Measurements from ENCODE around the gene RNF223. TPM values are rescaled to one million over a fixed set of nuclear protein-coding genes. Genes with fewer than 3 reads are reported as not detected.

Gene RNF223
- total RNA-seq, 1 donor from 2014 or later, result 0.62 TPM

- DNase-seq, result peak; percentile 66
Measured at GRCh38 chr1:1026599-1027413, 47.3 kb downstream of the RNF223 start.

- DNase-seq, result no peak
Measured at GRCh38 chr1:1025730-1026129, 48.4 kb downstream of the RNF223 start.

GRCh38 chr1:1024771-1025699 lies 49.1 kb downstream of the RNF223 start:
- peak; percentile 51 for DNase-seq

- DNase-seq, result no peak
Measured at GRCh38 chr1:1024149-1024770, 49.8 kb downstream of the RNF223 start.

GRCh38 chr1:1023700-1024099 lies 50.4 kb downstream of the RNF223 start:
- DNase-seq, result no peak

- no peak for DNase-seq
Measured at GRCh38 chr1:1022302-1023009, 51.6 kb downstream of the RNF223 start.

- DNase-seq, result no peak
Measured at GRCh38 chr1:1021920-1022259, 52.2 kb downstream of the RNF223 start.

- DNase-seq, result peak; percentile 88
Measured at GRCh38 chr1:1021010-1021919, 52.8 kb downstream of the RNF223 start.

Other genes starting within 250 kb of the RNF223 start
- 6.1 TPM for gene SAMD11, start 150.4 kb downstream of the RNF223 start, total RNA-seq
- gene NOC2L, start 115.0 kb downstream of the RNF223 start, total RNA-seq, result 56.0 TPM
- 7.5 TPM for gene KLHL17, start 113.7 kb downstream of the RNF223 start, total RNA-seq
- gene PLEKHN1, start 107.8 kb downstream of the RNF223 start, total RNA-seq, result 6.3 TPM
- gene PERM1, start 92.2 kb downstream of the RNF223 start, total RNA-seq, result 38.4 TPM
- gene HES4, start 74.2 kb downstream of the RNF223 start, total RNA-seq, result 21.2 TPM
- 8.0 TPM for gene ISG15, start 60.8 kb downstream of the RNF223 start, total RNA-seq
- 57.2 TPM for gene AGRN, start 54.2 kb downstream of the RNF223 start, total RNA-seq
- 3.8 TPM for gene C1orf159, start 41.8 kb upstream of the RNF223 start, total RNA-seq
- gene TTLL10, start 99.6 kb upstream of the RNF223 start, total RNA-seq, result 0.41 TPM
- 3.0 TPM for gene TNFRSF18, start 132.3 kb upstream of the RNF223 start, total RNA-seq
- gene TNFRSF4, start 139.8 kb upstream of the RNF223 start, total RNA-seq, result 2.9 TPM
- gene SDF4, start 157.7 kb upstream of the RNF223 start, total RNA-seq, result 69.1 TPM
- gene B3GALT6, start 157.9 kb upstream of the RNF223 start, total RNA-seq, result 16.5 TPM
- 6.3 TPM for gene C1QTNF12, start 172.4 kb upstream of the RNF223 start, total RNA-seq
- gene UBE2J2, start 199.5 kb upstream of the RNF223 start, total RNA-seq, result 34.6 TPM
- 4.8 TPM for gene SCNN1D, start 206.1 kb upstream of the RNF223 start, total RNA-seq
- gene ACAP3, start 233.6 kb upstream of the RNF223 start, total RNA-seq, result 73.3 TPM
- 15.1 TPM for gene PUSL1, start 234.3 kb upstream of the RNF223 start, total RNA-seq